SK-N-MC (cell line): ENCODE data around the gene AKAP6.

Source experiments
- DNase-seq: peaks from one replicate; pipeline ENCODE4 v3.0.0-alpha.2; 2011; ENCODE audit warnings: low read depth, low spot score
- H3K27ac ChIP-seq: fragments of 200-600 bp; sonication (generic); 2 replicates; pipeline ENCODE4 v1.5.1; 2016; ENCODE audit warnings: mixed run types
- H3K36me3 ChIP-seq: fragments of 200-600 bp; sonication (generic); 2 replicates; pipeline ENCODE4 v1.6.1; 2017; ENCODE audit warnings: antibody characterized with exemption, low read length, mixed read lengths; ENCODE audit not compliant: insufficient read depth
- H3K4me3 ChIP-seq: fragments of 200-600 bp; sonication (generic); 2 replicates; pipeline ENCODE4 v1.5.1; 2016
- H3K9ac ChIP-seq: fragments of 200-600 bp; sonication (generic); 2 replicates; pipeline ENCODE4 v1.8.0; 2017; ENCODE audit warnings: mixed run types, mixed read lengths; ENCODE audit not compliant: insufficient read length
- H3K9me3 ChIP-seq: fragments of 200-600 bp; sonication (generic); 2 replicates; pipeline ENCODE4 v1.6.1; 2017; ENCODE audit warnings: low read depth, mild to moderate bottlenecking, antibody characterized with exemption, low read length, moderate library complexity, mixed read lengths
- EZH2 ChIP-seq: fragments of 200-600 bp; sonication (generic); IDR thresholded peaks from one replicate; pipeline ENCODE4 v1.6.1; 2017; ENCODE audit warnings: antibody characterized with exemption
- FOXP2 ChIP-seq: optimal IDR thresholded peaks from 2 replicates; pipeline ENCODE3; 2011; ENCODE audit warnings: mild to moderate bottlenecking, moderate library complexity; ENCODE audit not compliant: insufficient read depth; ENCODE audit errors: extremely low read length, control extremely low read depth
- POLR2AphosphoS5 ChIP-seq: IDR thresholded peaks from 2 replicates; pipeline ENCODE4 v1.6.1; 2012; ENCODE audit warnings: mild to moderate bottlenecking, low read depth, low read length, borderline replicate concordance

The AKAP6 gene

GRCh38 chr14:32497248-32497647 is 168.2 kb downstream of the AKAP6 start:
- Histone ChIP-seq H3K4me3 (no peak overlapping the region), H3K27ac (no peak overlapping the region), H3K9me3 (no peaks in the 10 kb centered on the region), H3K36me3 (no peaks in the 10 kb centered on the region), H3K9ac (no peak overlapping the region)
- TF ChIP-seq FOXP2 = no peak
- no peak for TF ChIP-seq POLR2AphosphoS5
- TF ChIP-seq EZH2 = no peak
- DNase-seq = no peak

GRCh38 chr14:32507029-32507984 is 178.2 kb downstream of the AKAP6 start:
- Histone ChIP-seq H3K9ac (no peak overlapping the region), H3K4me3 (no peak overlapping the region), H3K36me3 (no peaks in the 10 kb centered on the region), H3K27ac (no peak overlapping the region), H3K9me3 (no peaks in the 10 kb centered on the region)
- no peak for TF ChIP-seq POLR2AphosphoS5
- no peak for TF ChIP-seq FOXP2
- no peak for TF ChIP-seq EZH2
- DNase-seq = no peak

- H3K9me3 ChIP-seq = no peaks in the 10 kb centered on the region
- TF ChIP-seq POLR2AphosphoS5 (no peak), FOXP2 (no peak), EZH2 (no peak)
- H3K36me3 ChIP-seq = no peaks in the 10 kb centered on the region
- DNase-seq = no peak
- H3K27ac ChIP-seq = no peak overlapping the region
- H3K9ac ChIP-seq = no peak overlapping the region
- H3K4me3 ChIP-seq = no peak overlapping the region
Measured at GRCh38 chr14:32508281-32508680, 179.2 kb downstream of the AKAP6 start.

- Histone ChIP-seq H3K9ac (no peak overlapping the region), H3K36me3 (no peaks in the 10 kb centered on the region), H3K4me3 (no peak overlapping the region), H3K9me3 (no peaks in the 10 kb centered on the region), H3K27ac (no peak overlapping the region)
- TF ChIP-seq POLR2AphosphoS5 = no peak
- no peak for DNase-seq
Measured at GRCh38 chr14:32509632-32510187, 180.6 kb downstream of the AKAP6 start.

- Histone ChIP-seq H3K4me3 (no peak overlapping the region), H3K36me3 (no peaks in the 10 kb centered on the region), H3K27ac (no peak overlapping the region), H3K9ac (no peak overlapping the region), H3K9me3 (no peaks in the 10 kb centered on the region)
- DNase-seq = no peak
- TF ChIP-seq FOXP2 (no peak), EZH2 (no peak), POLR2AphosphoS5 (no peak)
Measured at GRCh38 chr14:32510815-32511214, 181.7 kb downstream of the AKAP6 start.

- H3K4me3 ChIP-seq = no peak overlapping the region
- no peak overlapping the region for H3K27ac ChIP-seq
- TF ChIP-seq POLR2AphosphoS5 = no peak
- no peak for TF ChIP-seq FOXP2
- no peak for TF ChIP-seq EZH2
- no peaks in the 10 kb centered on the region for H3K9me3 ChIP-seq
- no peaks in the 10 kb centered on the region for H3K36me3 ChIP-seq
- H3K9ac ChIP-seq = no peak overlapping the region
- DNase-seq = no peak
Measured at GRCh38 chr14:32512348-32512747, 183.2 kb downstream of the AKAP6 start.

GRCh38 chr14:32512813-32513212 is 183.7 kb downstream of the AKAP6 start:
- Histone ChIP-seq H3K9me3 (no peaks in the 10 kb centered on the region), H3K4me3 (no peak overlapping the region), H3K36me3 (no peaks in the 10 kb centered on the region), H3K27ac (no peak overlapping the region), H3K9ac (no peak overlapping the region)
- no peak for DNase-seq
- TF ChIP-seq POLR2AphosphoS5 (no peak), FOXP2 (no peak), EZH2 (no peak)

- Histone ChIP-seq H3K36me3 (no peaks in the 10 kb centered on the region), H3K9me3 (no peaks in the 10 kb centered on the region), H3K9ac (no peak overlapping the region), H3K27ac (no peak overlapping the region), H3K4me3 (no peak overlapping the region)
- DNase-seq = no peak
- TF ChIP-seq EZH2 (no peak), FOXP2 (no peak), POLR2AphosphoS5 (no peak)
Measured at GRCh38 chr14:32513571-32514009, 184.5 kb downstream of the AKAP6 start.
